Right atrium auricular region (tissue), 2 donors: Measurements from ENCODE around the gene RTN1. TPM values are rescaled to one million over a fixed set of nuclear protein-coding genes. Genes with fewer than 3 reads are reported as not detected.

Experiments used
- DNase-seq: peaks from one replicate; pipeline ENCODE4 v3.0.0-alpha.2; 2019; ENCODE audit warnings: low spot score
- H3K27ac ChIP-seq, 2 donors: fragments of 200-600 bp; sonication (generic); 1 replicate in 1 of 2; 2 replicates in 1 of 2; pipeline ENCODE4 v1.5.1; 2016 to 2019
- H3K27me3 ChIP-seq, 2 donors: fragments of 200-600 bp; sonication (generic); one replicate each; pipeline versions ENCODE4 v1.5.1 to v1.6.0; 2017 to 2019
- H3K36me3 ChIP-seq: fragments of 200-600 bp; sonication (generic); one replicate; pipeline ENCODE4 v1.5.1; 2016
- H3K4me1 ChIP-seq, 2 donors: fragments of 200-600 bp; sonication (generic); one replicate each; pipeline versions ENCODE4 v1.5.1 to v1.6.0; 2017 to 2019
- H3K4me3 ChIP-seq, 2 donors: fragments of 200-600 bp; sonication (generic); 1 replicate in 1 of 2; 2 replicates in 1 of 2; pipeline ENCODE4 v1.5.1; 2017 to 2019; ENCODE audit warnings: mild to moderate bottlenecking in 1 of 2, moderate library complexity in 1 of 2
- H3K9me3 ChIP-seq, 2 donors: fragments of 200-600 bp; sonication (generic); one replicate each; pipeline ENCODE4 v1.5.1; 2019
- total RNA-seq, 2 donors: library from RNA; depleted of rRNA; stranded (reverse); fragments of >200 nt; gene quantifications; one replicate each; pipeline ENCODE4 v1.1.0, GENCODE V29; 2016
- TF ChIP-seq, protein P1 (sequence below), 2 donors: fragments of 200-600 bp; sonication (generic); IDR thresholded peaks; one replicate each; pipeline ENCODE4 v1.5.1; 2019; ENCODE audit warnings: antibody characterized with exemption in 2 of 2

The RTN1 gene
- total RNA-seq, 2 donors from 2014 or later = 1.3 to 2.7 TPM

DNA sequence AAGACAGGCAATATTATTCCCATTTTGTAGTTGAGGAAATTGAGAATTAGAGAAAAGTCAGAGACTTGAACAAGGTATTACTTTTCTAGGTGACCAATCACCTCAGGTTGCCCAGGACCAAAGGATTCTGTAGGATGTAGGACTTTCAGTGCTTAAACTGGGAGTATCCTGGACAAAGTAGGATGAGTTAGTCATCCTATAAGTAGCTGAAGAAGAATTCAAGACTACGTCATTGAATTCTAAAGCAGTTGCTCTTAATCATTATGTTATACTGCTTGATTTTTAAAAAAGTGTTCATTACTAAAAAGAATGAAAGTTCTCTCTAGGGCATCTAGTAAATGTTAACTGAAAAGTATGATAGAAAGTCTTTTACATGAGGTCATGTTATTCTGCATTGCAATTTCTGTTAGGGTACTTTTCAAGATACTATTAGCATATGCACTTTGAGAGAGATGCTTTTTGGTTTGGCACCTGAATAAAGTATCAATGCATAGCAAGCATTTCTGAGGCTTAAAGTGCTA lies 101.7 kb downstream of the RTN1 start:
- H3K4me3 ChIP-seq = no peak overlapping the region
- no peaks in the 10 kb centered on the region for H3K4me1 ChIP-seq
- no peaks in the 10 kb centered on the region for H3K9me3 ChIP-seq
- no peaks in the 10 kb centered on the region for H3K36me3 ChIP-seq
- no peak for DNase-seq
- no peak overlapping the region for H3K27ac ChIP-seq
- H3K27me3 ChIP-seq = no peaks in the 10 kb centered on the region
- TF ChIP-seq, protein P1, sequence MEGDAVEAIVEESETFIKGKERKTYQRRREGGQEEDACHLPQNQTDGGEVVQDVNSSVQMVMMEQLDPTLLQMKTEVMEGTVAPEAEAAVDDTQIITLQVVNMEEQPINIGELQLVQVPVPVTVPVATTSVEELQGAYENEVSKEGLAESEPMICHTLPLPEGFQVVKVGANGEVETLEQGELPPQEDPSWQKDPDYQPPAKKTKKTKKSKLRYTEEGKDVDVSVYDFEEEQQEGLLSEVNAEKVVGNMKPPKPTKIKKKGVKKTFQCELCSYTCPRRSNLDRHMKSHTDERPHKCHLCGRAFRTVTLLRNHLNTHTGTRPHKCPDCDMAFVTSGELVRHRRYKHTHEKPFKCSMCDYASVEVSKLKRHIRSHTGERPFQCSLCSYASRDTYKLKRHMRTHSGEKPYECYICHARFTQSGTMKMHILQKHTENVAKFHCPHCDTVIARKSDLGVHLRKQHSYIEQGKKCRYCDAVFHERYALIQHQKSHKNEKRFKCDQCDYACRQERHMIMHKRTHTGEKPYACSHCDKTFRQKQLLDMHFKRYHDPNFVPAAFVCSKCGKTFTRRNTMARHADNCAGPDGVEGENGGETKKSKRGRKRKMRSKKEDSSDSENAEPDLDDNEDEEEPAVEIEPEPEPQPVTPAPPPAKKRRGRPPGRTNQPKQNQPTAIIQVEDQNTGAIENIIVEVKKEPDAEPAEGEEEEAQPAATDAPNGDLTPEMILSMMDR (IDR thresholded peaks at IDR 0.05) = no peak

GRCh38 chr14:59761851-59762250 lies 108.7 kb downstream of the RTN1 start:
- no peaks in the 10 kb centered on the region for H3K27me3 ChIP-seq
- TF ChIP-seq, protein P1 (IDR thresholded peaks at IDR 0.05) = no peak
- DNase-seq = no peak
- H3K9me3 ChIP-seq = no peaks in the 10 kb centered on the region
- H3K4me1 ChIP-seq = no peaks in the 10 kb centered on the region
- no peaks in the 10 kb centered on the region for H3K36me3 ChIP-seq
- no peak overlapping the region for H3K4me3 ChIP-seq
- no peak overlapping the region for H3K27ac ChIP-seq

- TF ChIP-seq, protein P1 (IDR thresholded peaks at IDR 0.05) = no peak
- no peak overlapping the region for H3K4me3 ChIP-seq
- H3K27me3 ChIP-seq = no peaks in the 10 kb centered on the region
- H3K9me3 ChIP-seq = no peaks in the 10 kb centered on the region
- no peak overlapping the region for H3K27ac ChIP-seq
- no peaks in the 10 kb centered on the region for H3K36me3 ChIP-seq
- H3K4me1 ChIP-seq = no peaks in the 10 kb centered on the region
- no peak for DNase-seq
Measured at GRCh38 chr14:59755409-59756135, 115.0 kb downstream of the RTN1 start.

DNA sequence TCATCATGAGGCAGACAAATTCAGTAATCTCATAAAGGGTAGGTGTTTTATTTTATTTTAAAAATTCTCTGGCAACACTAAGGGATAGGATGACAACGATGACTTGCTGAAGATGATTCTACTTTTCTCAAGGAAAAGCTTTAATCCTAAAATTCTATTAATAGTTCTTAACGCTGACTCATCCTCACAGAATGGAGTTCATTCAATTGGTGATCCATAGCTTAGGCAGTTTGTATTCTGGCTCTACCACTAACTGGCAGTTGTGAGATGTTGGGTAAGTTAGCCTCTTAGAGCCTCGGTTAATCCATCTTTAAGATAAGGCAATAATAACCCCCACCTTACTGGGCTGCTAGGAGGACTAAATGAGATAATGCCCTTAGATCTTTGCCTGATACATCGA lies 116.3 kb downstream of the RTN1 start:
- Histone ChIP-seq H3K27ac (no peak overlapping the region), H3K9me3 (no peaks in the 10 kb centered on the region), H3K36me3 (no peaks in the 10 kb centered on the region), H3K27me3 (no peaks in the 10 kb centered on the region), H3K4me3 (no peak overlapping the region), H3K4me1 (no peaks in the 10 kb centered on the region)
- TF ChIP-seq, protein P1 (IDR thresholded peaks at IDR 0.05) = no peak
- DNase-seq = no peak

DNA sequence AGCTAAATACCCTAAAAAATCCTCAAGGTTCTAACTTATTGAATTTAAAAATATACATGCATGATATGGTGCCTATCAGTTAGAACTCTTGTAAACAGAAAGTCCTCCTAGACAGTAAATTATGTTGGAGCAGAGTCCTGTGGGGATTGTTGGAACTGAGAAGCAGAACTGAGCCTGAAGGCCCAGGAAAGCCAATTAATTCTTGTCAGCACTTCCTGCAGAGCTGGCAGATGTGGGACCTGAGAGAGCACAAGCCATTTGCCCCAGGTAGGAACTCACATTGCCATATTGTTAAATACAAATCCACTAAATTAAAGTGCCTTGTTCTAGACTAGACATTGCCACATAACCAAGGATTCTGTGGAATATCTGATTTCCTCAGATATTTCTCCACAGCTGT lies 117.1 kb downstream of the RTN1 start:
- Histone ChIP-seq H3K36me3 (no peaks in the 10 kb centered on the region), H3K4me1 (no peaks in the 10 kb centered on the region), H3K9me3 (no peaks in the 10 kb centered on the region), H3K27me3 (no peaks in the 10 kb centered on the region), H3K27ac (no peak overlapping the region), H3K4me3 (no peak overlapping the region)
- DNase-seq = no peak
- TF ChIP-seq, protein P1 (IDR thresholded peaks at IDR 0.05) = no peak

GRCh38 chr14:59751578-59751977 lies 119.0 kb downstream of the RTN1 start:
- Histone ChIP-seq H3K36me3 (no peaks in the 10 kb centered on the region), H3K4me1 (no peaks in the 10 kb centered on the region), H3K27me3 (no peaks in the 10 kb centered on the region), H3K4me3 (no peak overlapping the region), H3K27ac (no peak overlapping the region), H3K9me3 (no peaks in the 10 kb centered on the region)
- TF ChIP-seq, protein P1 (IDR thresholded peaks at IDR 0.05) = no peak
- no peak for DNase-seq
